ENCODE data around the gene FAR2.

DNA sequence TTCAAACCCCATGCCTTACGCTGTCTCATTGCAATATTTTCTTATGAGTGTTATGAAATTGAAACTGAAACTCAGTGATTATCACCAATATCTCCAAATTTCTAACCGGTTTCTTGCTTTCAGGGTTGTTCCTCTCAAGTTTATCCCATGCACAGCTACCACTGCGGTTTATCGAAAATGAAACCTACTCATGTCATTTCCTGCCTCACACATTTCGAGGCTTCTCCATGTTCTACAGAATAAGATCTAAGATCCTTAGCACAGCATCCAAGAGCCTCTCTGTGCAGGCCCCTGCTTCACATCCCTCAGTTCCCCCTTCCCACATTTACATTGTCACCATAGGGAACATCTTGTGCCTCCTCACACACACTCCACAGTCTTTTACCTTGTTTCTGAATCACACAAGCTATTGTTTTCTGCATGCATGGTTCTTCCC lies 45.5 kb upstream of the FAR2 start:
- TF ChIP-seq, protein P1, sequence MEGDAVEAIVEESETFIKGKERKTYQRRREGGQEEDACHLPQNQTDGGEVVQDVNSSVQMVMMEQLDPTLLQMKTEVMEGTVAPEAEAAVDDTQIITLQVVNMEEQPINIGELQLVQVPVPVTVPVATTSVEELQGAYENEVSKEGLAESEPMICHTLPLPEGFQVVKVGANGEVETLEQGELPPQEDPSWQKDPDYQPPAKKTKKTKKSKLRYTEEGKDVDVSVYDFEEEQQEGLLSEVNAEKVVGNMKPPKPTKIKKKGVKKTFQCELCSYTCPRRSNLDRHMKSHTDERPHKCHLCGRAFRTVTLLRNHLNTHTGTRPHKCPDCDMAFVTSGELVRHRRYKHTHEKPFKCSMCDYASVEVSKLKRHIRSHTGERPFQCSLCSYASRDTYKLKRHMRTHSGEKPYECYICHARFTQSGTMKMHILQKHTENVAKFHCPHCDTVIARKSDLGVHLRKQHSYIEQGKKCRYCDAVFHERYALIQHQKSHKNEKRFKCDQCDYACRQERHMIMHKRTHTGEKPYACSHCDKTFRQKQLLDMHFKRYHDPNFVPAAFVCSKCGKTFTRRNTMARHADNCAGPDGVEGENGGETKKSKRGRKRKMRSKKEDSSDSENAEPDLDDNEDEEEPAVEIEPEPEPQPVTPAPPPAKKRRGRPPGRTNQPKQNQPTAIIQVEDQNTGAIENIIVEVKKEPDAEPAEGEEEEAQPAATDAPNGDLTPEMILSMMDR (IDR thresholded peaks at IDR 0.05; ENCODE audit: insufficient read depth, low read length), result no peak
- TF ChIP-seq, protein P2, sequence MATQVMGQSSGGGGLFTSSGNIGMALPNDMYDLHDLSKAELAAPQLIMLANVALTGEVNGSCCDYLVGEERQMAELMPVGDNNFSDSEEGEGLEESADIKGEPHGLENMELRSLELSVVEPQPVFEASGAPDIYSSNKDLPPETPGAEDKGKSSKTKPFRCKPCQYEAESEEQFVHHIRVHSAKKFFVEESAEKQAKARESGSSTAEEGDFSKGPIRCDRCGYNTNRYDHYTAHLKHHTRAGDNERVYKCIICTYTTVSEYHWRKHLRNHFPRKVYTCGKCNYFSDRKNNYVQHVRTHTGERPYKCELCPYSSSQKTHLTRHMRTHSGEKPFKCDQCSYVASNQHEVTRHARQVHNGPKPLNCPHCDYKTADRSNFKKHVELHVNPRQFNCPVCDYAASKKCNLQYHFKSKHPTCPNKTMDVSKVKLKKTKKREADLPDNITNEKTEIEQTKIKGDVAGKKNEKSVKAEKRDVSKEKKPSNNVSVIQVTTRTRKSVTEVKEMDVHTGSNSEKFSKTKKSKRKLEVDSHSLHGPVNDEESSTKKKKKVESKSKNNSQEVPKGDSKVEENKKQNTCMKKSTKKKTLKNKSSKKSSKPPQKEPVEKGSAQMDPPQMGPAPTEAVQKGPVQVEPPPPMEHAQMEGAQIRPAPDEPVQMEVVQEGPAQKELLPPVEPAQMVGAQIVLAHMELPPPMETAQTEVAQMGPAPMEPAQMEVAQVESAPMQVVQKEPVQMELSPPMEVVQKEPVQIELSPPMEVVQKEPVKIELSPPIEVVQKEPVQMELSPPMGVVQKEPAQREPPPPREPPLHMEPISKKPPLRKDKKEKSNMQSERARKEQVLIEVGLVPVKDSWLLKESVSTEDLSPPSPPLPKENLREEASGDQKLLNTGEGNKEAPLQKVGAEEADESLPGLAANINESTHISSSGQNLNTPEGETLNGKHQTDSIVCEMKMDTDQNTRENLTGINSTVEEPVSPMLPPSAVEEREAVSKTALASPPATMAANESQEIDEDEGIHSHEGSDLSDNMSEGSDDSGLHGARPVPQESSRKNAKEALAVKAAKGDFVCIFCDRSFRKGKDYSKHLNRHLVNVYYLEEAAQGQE (IDR thresholded peaks at IDR 0.05; ENCODE audit: insufficient replicate concordance, low read depth), result no peak
- no peak for TF ChIP-seq SPI1 (IDR thresholded peaks at IDR 0.05; ENCODE audit: borderline replicate concordance, low read depth)

Data from HL-60 (cell line).